Upper lobe of left lung (tissue), 6 donors: ENCODE results near the gene ARHGEF17. TPM values are rescaled to one million over a fixed set of nuclear protein-coding genes. Genes with fewer than 3 reads are reported as not detected.

ENCODE experiments used
- ATAC-seq, 2 donors: fragments of 200-7000 bp; cut with Tn5 transposase; one replicate each; pipeline ENCODE4 v1.9.1; 2022; ENCODE audit warnings: mild to moderate bottlenecking in 2 of 2, moderate library complexity in 2 of 2; ENCODE audit not compliant: low FRiP score in 2 of 2
- DNase-seq, 2 donors: peaks; one replicate each; pipeline ENCODE4 v3.0.0-alpha.2; 2019 to 2020
- H3K27ac ChIP-seq, 4 donors: fragments of 200-600 bp; sonication (generic); one replicate each; pipeline ENCODE4 v1.5.1; 2016 to 2019
- H3K27me3 ChIP-seq, 4 donors: fragments of 200-600 bp; sonication (generic); one replicate each; pipeline ENCODE4 v1.5.1; 2017 to 2019
- H3K36me3 ChIP-seq, 4 donors: fragments of 200-600 bp; sonication (generic); one replicate each; pipeline ENCODE4 v1.5.1; 2016 to 2019
- H3K4me1 ChIP-seq, 4 donors: fragments of 200-600 bp; sonication (generic); one replicate each; pipeline ENCODE4 v1.5.1; 2018 to 2019
- H3K4me3 ChIP-seq, 4 donors: fragments of 200-600 bp; sonication (generic); one replicate each; pipeline ENCODE4 v1.5.1; 2017 to 2019; ENCODE audit warnings: mild to moderate bottlenecking in 2 of 4, moderate library complexity in 1 of 4
- H3K9me3 ChIP-seq, 4 donors: fragments of 200-600 bp; sonication (generic); one replicate each; pipeline ENCODE4 v1.5.1; 2018 to 2019
- EP300 ChIP-seq, 4 donors: sonication (generic); formaldehyde crosslinking; IDR thresholded peaks; one replicate each; pipeline ENCODE4 v1.5.1; 2017; ENCODE audit warnings: antibody characterized with exemption in 4 of 4, control low read depth in 2 of 4
- POLR2A ChIP-seq, 4 donors: fragments of 450-650 bp; IDR thresholded peaks; one replicate each; pipeline ENCODE4 v1.5.1; 2016 to 2017; ENCODE audit warnings: antibody characterized with exemption in 4 of 4, mild to moderate bottlenecking in 2 of 4
- POLR2AphosphoS5 ChIP-seq, 2 donors: sonication (generic); formaldehyde crosslinking; IDR thresholded peaks; one replicate each; pipeline ENCODE4 v1.5.1; 2017; ENCODE audit warnings: antibody characterized with exemption in 2 of 2
- WGBS, 2 donors: methylation state at CpG; one replicate each; pipeline ENCODE4 v1.1.5; 2017 to 2018; 5-methylcytosine and 5-hydroxymethylcytosine counted together
- total RNA-seq, 6 donors: library from RNA; depleted of rRNA in 4 of 6; stranded (reverse); fragments of >200 nt in 4 of 6; gene quantifications; one replicate each; pipeline versions ENCODE4 v1.1.0 to v1.2.1, GENCODE V29; 2016 to 2021
- TF ChIP-seq, protein P1 (sequence below), 6 experiments: fragments of 450-650 bp in 4 of 6; fragments of 200-600 bp in 2 of 6; sonication (generic) in 2 of 6; IDR thresholded peaks; one replicate each; pipeline ENCODE4 v1.5.1; 2016 to 2019; ENCODE audit warnings: antibody characterized with exemption in 6 of 6
- donor health status: DM: no; HTN: no; CAD: no; lungs with moderate emphysema.
- donor health status: DM: no; HTN: yes; CAD: no; lungs with severe emphysema.

The ARHGEF17 gene
- total RNA-seq, 6 donors from 2014 or later: 48.1 to 140 (median 65.1) TPM

DNA sequence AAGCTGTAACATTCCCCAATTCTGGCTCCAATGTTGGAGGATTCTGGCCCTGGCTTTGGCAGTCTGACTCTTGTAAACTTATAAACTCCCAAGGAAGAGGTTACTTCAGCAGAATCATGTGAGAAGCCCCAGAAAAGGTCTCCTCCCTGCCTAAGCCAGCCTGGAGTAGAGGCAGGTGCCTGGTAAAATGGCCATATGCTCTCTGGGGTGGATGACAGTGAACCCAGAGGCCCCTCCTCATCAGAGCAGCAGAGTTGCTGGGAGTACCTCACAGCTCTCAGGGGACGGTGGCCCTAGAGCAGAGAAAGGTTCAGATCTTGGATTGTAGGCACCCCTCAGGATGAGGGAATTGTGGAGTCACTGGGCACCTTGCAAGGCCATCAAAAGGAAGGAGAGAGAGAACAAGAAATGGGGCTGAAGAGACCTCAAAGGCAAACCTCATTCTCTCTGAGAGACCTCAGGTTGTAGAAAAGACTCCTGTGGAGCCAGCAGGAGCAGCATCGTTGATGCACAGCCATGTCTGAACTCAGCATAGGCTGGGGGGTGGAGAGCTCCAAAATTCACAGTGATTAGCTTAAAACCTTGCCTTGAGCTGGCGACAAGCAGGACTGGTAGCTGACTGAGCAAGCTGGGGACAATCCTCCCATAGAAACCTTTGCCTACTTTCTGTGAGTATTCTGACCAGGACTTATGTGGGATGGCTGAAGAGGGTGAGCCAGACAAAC lies 40.8 kb upstream of the ARHGEF17 start:
- TF ChIP-seq POLR2A (IDR thresholded peaks at IDR 0.05) (no peak), POLR2AphosphoS5 (IDR thresholded peaks at IDR 0.05) (no peak), EP300 (IDR thresholded peaks at IDR 0.05) (no peak)
- TF ChIP-seq, protein P1, sequence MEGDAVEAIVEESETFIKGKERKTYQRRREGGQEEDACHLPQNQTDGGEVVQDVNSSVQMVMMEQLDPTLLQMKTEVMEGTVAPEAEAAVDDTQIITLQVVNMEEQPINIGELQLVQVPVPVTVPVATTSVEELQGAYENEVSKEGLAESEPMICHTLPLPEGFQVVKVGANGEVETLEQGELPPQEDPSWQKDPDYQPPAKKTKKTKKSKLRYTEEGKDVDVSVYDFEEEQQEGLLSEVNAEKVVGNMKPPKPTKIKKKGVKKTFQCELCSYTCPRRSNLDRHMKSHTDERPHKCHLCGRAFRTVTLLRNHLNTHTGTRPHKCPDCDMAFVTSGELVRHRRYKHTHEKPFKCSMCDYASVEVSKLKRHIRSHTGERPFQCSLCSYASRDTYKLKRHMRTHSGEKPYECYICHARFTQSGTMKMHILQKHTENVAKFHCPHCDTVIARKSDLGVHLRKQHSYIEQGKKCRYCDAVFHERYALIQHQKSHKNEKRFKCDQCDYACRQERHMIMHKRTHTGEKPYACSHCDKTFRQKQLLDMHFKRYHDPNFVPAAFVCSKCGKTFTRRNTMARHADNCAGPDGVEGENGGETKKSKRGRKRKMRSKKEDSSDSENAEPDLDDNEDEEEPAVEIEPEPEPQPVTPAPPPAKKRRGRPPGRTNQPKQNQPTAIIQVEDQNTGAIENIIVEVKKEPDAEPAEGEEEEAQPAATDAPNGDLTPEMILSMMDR (IDR thresholded peaks at IDR 0.05): no peak
- Histone ChIP-seq H3K27ac (no peak overlapping the region), H3K27me3 (peaks cover 0 to 13% (median 5%) of the 10 kb centered on the region in 4 donors), H3K4me1 (peaks cover 17 to 38% (median 27%) of the 10 kb centered on the region in 4 donors), H3K36me3 (no peaks in the 10 kb centered on the region), H3K9me3 (no peaks in the 10 kb centered on the region), H3K4me3 (no peak overlapping the region)
- no peak for DNase-seq
- WGBS, 2 donors: 73 to 96% methylated on average over 3 of the region's 3 CpGs
- ATAC-seq: no peak

- no peak overlapping the region for H3K27ac ChIP-seq
- H3K36me3 ChIP-seq: no peaks in the 10 kb centered on the region
- DNase-seq (peak in 1 of 2 donors; percentile 32), ATAC-seq (no peak)
- 87 to 89% methylated on average over 8 of the region's 8 CpGs for WGBS, 2 donors
- H3K4me1 ChIP-seq: peaks cover 17 to 44% (median 29%) of the 10 kb centered on the region in 4 donors
- H3K27me3 ChIP-seq: peaks cover 0 to 13% (median 5%) of the 10 kb centered on the region in 4 donors
- no peak for TF ChIP-seq POLR2A (IDR thresholded peaks at IDR 0.05)
- no peak for TF ChIP-seq POLR2AphosphoS5 (IDR thresholded peaks at IDR 0.05)
- no peak for TF ChIP-seq EP300 (IDR thresholded peaks at IDR 0.05)
- TF ChIP-seq, protein P1 (IDR thresholded peaks at IDR 0.05): no peak
- H3K9me3 ChIP-seq: no peaks in the 10 kb centered on the region
- no peak overlapping the region for H3K4me3 ChIP-seq
Measured at GRCh38 chr11:73267906-73268540, 40.1 kb upstream of the ARHGEF17 start.

- 86 to 88% methylated on average over 5 to 8 of the region's 8 CpGs for WGBS, 2 donors
- DNase-seq: no peak
- Histone ChIP-seq H3K4me3 (no peak overlapping the region), H3K36me3 (no peaks in the 10 kb centered on the region), H3K27ac (no peak overlapping the region), H3K27me3 (peaks cover 0 to 13% (median 5%) of the 10 kb centered on the region in 4 donors), H3K9me3 (no peaks in the 10 kb centered on the region), H3K4me1 (peaks cover 17 to 44% (median 29%) of the 10 kb centered on the region in 4 donors)
- ATAC-seq: no peak
- no peak for TF ChIP-seq POLR2AphosphoS5 (IDR thresholded peaks at IDR 0.05)
- no peak for TF ChIP-seq POLR2A (IDR thresholded peaks at IDR 0.05)
- TF ChIP-seq EP300 (IDR thresholded peaks at IDR 0.05): no peak
- TF ChIP-seq, protein P1 (IDR thresholded peaks at IDR 0.05): no peak
Measured at GRCh38 chr11:73268671-73269271, 39.3 kb upstream of the ARHGEF17 start.

- H3K4me1 ChIP-seq: peaks cover 14 to 40% (median 24%) of the 10 kb centered on the region in 4 donors
- H3K4me3 ChIP-seq: no peak overlapping the region
- no peak for TF ChIP-seq EP300 (IDR thresholded peaks at IDR 0.05)
- peak in 1 of 2 donors; percentile 27 for TF ChIP-seq POLR2AphosphoS5 (IDR thresholded peaks at IDR 0.05)
- H3K27ac ChIP-seq: peak overlapping the region in 1 of 4 donors; percentile 49
- DNase-seq: peak in 1 of 2 donors; percentile 53
- H3K9me3 ChIP-seq: no peaks in the 10 kb centered on the region
- peaks cover 0 to 6% (median 2%) of the 10 kb centered on the region in 4 donors for H3K27me3 ChIP-seq
- no peaks in the 10 kb centered on the region for H3K36me3 ChIP-seq
- ATAC-seq: peak in 1 of 2 donors; percentile 38
- 56 to 77% methylated on average over 7 of the region's 7 CpGs for WGBS, 2 donors
Measured at GRCh38 chr11:73269459-73270015, 38.5 kb upstream of the ARHGEF17 start.
